Panc1 (cell line): Measurements from ENCODE around the gene SEL1L3. TPM values are rescaled to one million over a fixed set of nuclear protein-coding genes. Genes with fewer than 3 reads are reported as not detected.

Source experiments
- ATAC-seq: fragments of 200-7000 bp; cut with Tn5 transposase; 2 replicates; pipeline ENCODE4 v1.9.1; 2020; ENCODE audit warnings: mild to moderate bottlenecking, moderate library complexity
- BruUV-seq: library from RNA; stranded (reverse); fragments of 400-500 nt; replicated peaks from 2 replicates; lab custom pipeline; 2021; lab: Mats Ljungman, UMichigan
- CTCF ChIA-PET: fragments of 300-600 bp; sonication (Branson Sonifier 250); formaldehyde crosslinking; loops from one replicate; lab custom pipeline; 2022; ENCODE audit warnings: antibody characterized with exemption; lab: Charles Lee
- POLR2A ChIA-PET: fragments of 300-600 bp; sonication (Branson Sonifier 250); formaldehyde crosslinking; loops from one replicate; lab custom pipeline; 2022; ENCODE audit warnings: antibody characterized with exemption; lab: Charles Lee
- DNase-seq: peaks from one replicate; pipeline ENCODE4 v3.0.0-alpha.2; 2010; ENCODE audit warnings: low read depth, low spot score
- H3K27ac ChIP-seq: 2 replicates; pipeline ENCODE4 v1.5.1; 2011; ENCODE audit warnings: mild to moderate bottlenecking, low read length, inconsistent platforms
- H3K27me3 ChIP-seq: fragments of 200-500 bp; sonication (Bioruptor generic); 2 replicates; pipeline ENCODE4 v1.6.0; 2014; ENCODE audit warnings: low read length, inconsistent platforms; ENCODE audit not compliant: control insufficient read depth, insufficient read depth
- H3K36me3 ChIP-seq: fragments of 200-500 bp; sonication (Bioruptor generic); 2 replicates; pipeline ENCODE4 v1.5.1; 2014; ENCODE audit warnings: inconsistent platforms, mild to moderate bottlenecking, low read length, moderate library complexity; ENCODE audit not compliant: control insufficient read depth, insufficient read depth
- H3K4me1 ChIP-seq: 2 replicates; pipeline ENCODE4 v1.5.1; 2011; ENCODE audit warnings: inconsistent platforms, mild to moderate bottlenecking, low read length, moderate library complexity; ENCODE audit not compliant: control insufficient read depth, insufficient read depth
- H3K4me3 ChIP-seq, 2 experiments: 2 replicates each; pipeline ENCODE4 v1.5.1; 2011 to 2012; ENCODE audit warnings: low read depth in 2 of 2, low read length in 2 of 2, mild to moderate bottlenecking in 2 of 2, inconsistent platforms in 1 of 2, moderate library complexity in 1 of 2
- H3K9me3 ChIP-seq: fragments of 200-500 bp; sonication (Bioruptor generic); 2 replicates; pipeline ENCODE4 v1.5.1; 2014; ENCODE audit warnings: low read depth, mild to moderate bottlenecking, inconsistent platforms, low read length, moderate library complexity; ENCODE audit not compliant: control insufficient read depth, insufficient read depth
- POLR2AphosphoS5 ChIP-seq: IDR thresholded peaks from 2 replicates; pipeline ENCODE4 v1.6.1; 2012; ENCODE audit warnings: mild to moderate bottlenecking, low read depth, low read length, moderate library complexity
- SIN3A ChIP-seq: IDR thresholded peaks from 2 replicates; pipeline ENCODE4 v1.6.1; 2012; ENCODE audit warnings: low read depth, mild to moderate bottlenecking, low read length, moderate library complexity, borderline replicate concordance; ENCODE audit not compliant: insufficient read depth
- TCF7L2 ChIP-seq: IDR thresholded peaks from 2 replicates; pipeline ENCODE4 v1.6.1; 2011; ENCODE audit warnings: mild to moderate bottlenecking, low read depth, low read length, inconsistent platforms
- in situ Hi-C: cut with HindIII; loops from 2 replicates; pipeline ENCODE4 v1.10.0; 2016; ENCODE audit warnings: low sequenced_read_pairs, low pct_unique_long_range_greater_than_20kb
- intact Hi-C: fragments of 100-400 bp; cut with micrococcal nuclease; formaldehyde crosslinking; loops from one replicate; pipeline ENCODE4 v1.10.0; 2022; ENCODE audit not compliant: unreplicated experiment
- total RNA-seq: library from RNA; stranded (reverse); gene quantifications from one replicate; pipeline ENCODE4 v1.2.1, GENCODE V29; 2021; ENCODE audit not compliant: unreplicated experiment
- TF ChIP-seq, protein P1 (sequence below), 2 experiments: IDR thresholded peaks; 2 replicates each; pipeline ENCODE4 v1.6.1; 2011 to 2012; ENCODE audit warnings: low read depth in 2 of 2, control low read depth in 1 of 2, low read length in 1 of 2, mild to moderate bottlenecking in 1 of 2, moderate library complexity in 1 of 2; ENCODE audit not compliant: insufficient read depth in 1 of 2
- TF ChIP-seq, protein P2 (sequence below): fragments of 450-650 bp; IDR thresholded peaks from 2 replicates; pipeline ENCODE4 v1.5.1; 2017; ENCODE audit warnings: mild to moderate bottlenecking

Gene SEL1L3
- total RNA-seq, 1 experiment from 2014 or later = 1.1 TPM

DNA sequence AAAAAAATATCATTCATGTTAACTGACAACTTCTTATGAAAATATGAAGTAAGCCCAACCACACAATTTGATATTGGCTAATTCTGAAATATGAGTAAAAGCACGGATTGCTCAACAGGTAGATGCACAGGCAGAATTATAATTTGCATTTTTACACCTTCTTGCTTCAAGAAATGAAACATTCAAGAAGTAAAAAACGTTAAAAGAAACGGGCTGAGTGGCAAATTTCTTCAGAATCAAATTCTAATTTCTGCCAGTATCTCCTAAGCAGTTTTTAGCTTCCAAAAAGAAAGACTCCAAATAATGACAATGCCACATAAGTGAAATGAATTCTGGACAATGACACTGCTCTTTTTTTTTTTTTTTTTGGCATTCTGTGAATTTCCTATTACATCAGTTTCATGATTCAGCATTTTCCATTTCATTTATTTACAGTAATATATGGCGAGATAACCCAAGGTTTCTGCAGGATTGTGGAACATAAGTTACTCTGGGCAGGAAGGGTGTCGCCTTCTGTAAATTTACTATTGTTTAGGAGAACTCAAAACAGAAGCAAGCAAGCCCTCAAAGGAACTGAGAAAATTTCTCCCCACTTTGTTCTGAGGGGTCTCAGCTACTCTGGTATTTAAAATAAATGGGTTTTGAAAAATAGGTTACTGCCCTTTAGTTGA is 1.4 kb downstream of the SEL1L3 start:
- DNase-seq (no peak), ATAC-seq (no peak)
- CTCF ChIA-PET = no interaction called here
- intact Hi-C loops (no loop called here), in situ Hi-C loops (no loop called here)
- POLR2A ChIA-PET = no interaction called here
- Histone ChIP-seq H3K27ac (no peak overlapping the region), H3K36me3 (no peaks in the 10 kb centered on the region), H3K4me3 (no peak overlapping the region; a peak in 1 of 4 replicates), H3K27me3 (no peaks in the 10 kb centered on the region; the same call in none of the 2 replicates), H3K4me1 (no peaks in the 10 kb centered on the region), H3K9me3 (no peaks in the 10 kb centered on the region)
- BruUV-seq = no TSS peak
- TF ChIP-seq, protein P1, sequence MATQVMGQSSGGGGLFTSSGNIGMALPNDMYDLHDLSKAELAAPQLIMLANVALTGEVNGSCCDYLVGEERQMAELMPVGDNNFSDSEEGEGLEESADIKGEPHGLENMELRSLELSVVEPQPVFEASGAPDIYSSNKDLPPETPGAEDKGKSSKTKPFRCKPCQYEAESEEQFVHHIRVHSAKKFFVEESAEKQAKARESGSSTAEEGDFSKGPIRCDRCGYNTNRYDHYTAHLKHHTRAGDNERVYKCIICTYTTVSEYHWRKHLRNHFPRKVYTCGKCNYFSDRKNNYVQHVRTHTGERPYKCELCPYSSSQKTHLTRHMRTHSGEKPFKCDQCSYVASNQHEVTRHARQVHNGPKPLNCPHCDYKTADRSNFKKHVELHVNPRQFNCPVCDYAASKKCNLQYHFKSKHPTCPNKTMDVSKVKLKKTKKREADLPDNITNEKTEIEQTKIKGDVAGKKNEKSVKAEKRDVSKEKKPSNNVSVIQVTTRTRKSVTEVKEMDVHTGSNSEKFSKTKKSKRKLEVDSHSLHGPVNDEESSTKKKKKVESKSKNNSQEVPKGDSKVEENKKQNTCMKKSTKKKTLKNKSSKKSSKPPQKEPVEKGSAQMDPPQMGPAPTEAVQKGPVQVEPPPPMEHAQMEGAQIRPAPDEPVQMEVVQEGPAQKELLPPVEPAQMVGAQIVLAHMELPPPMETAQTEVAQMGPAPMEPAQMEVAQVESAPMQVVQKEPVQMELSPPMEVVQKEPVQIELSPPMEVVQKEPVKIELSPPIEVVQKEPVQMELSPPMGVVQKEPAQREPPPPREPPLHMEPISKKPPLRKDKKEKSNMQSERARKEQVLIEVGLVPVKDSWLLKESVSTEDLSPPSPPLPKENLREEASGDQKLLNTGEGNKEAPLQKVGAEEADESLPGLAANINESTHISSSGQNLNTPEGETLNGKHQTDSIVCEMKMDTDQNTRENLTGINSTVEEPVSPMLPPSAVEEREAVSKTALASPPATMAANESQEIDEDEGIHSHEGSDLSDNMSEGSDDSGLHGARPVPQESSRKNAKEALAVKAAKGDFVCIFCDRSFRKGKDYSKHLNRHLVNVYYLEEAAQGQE (IDR thresholded peaks at IDR 0.05; ENCODE audit: insufficient read depth in 1 of 2, low read depth in 2 of 2, low read length in 1 of 2) = no peak
- TF ChIP-seq TCF7L2 (no peak), SIN3A (no peak), POLR2AphosphoS5 (no peak)
- TF ChIP-seq, protein P2, sequence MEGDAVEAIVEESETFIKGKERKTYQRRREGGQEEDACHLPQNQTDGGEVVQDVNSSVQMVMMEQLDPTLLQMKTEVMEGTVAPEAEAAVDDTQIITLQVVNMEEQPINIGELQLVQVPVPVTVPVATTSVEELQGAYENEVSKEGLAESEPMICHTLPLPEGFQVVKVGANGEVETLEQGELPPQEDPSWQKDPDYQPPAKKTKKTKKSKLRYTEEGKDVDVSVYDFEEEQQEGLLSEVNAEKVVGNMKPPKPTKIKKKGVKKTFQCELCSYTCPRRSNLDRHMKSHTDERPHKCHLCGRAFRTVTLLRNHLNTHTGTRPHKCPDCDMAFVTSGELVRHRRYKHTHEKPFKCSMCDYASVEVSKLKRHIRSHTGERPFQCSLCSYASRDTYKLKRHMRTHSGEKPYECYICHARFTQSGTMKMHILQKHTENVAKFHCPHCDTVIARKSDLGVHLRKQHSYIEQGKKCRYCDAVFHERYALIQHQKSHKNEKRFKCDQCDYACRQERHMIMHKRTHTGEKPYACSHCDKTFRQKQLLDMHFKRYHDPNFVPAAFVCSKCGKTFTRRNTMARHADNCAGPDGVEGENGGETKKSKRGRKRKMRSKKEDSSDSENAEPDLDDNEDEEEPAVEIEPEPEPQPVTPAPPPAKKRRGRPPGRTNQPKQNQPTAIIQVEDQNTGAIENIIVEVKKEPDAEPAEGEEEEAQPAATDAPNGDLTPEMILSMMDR = no peak

DNA sequence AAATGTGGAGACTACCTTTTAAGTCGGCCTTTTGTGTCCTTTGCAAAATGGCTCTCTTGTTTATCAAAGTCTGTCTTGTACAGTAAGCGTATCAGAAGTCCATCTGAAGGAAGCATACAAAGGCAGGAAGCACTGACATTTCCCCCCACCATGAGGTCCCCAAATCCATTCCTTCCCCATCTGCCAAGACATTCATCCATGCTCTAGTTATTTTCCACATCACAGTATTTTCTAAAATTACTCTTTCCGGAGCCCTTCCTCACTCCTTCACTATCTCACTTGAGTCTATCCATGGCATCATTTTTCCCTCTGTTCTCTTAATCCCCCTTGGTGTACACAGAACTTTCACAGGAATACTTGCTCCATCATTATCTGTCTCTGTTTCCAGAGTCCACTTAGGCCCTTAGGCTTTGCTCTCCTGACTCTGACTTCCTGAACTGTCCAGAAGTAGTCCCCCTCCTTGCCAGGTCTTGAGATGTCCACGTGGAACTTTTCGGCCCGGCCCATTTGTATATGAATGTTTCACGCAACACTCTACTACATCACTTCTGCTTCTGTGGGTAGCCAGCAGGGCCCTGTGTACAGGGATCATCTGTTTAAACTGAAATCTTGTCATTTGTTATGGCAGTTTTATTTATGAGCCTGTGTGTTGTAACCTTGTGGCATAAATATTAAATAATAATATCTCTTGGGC is 2.1 kb downstream of the SEL1L3 start:
- Histone ChIP-seq H3K36me3 (no peaks in the 10 kb centered on the region), H3K27me3 (no peaks in the 10 kb centered on the region; the same call in none of the 2 replicates), H3K9me3 (no peaks in the 10 kb centered on the region), H3K4me1 (no peaks in the 10 kb centered on the region), H3K4me3 (no peak overlapping the region), H3K27ac (no peak overlapping the region)
- intact Hi-C loops = no loop called here
- BruUV-seq = no TSS peak
- ATAC-seq (no peak), DNase-seq (no peak)
- TF ChIP-seq SIN3A = no peak
- TF ChIP-seq, protein P2 = no peak
- CTCF ChIA-PET = no interaction called here
- POLR2A ChIA-PET = no interaction called here
- in situ Hi-C loops = no loop called here
